DND-41 (cell line): Measurements from ENCODE around the gene ELK4.
A peak's percentile ranks its signal among the peaks of the same experiment; 100 is the strongest.

ENCODE experiments used
- CTCF ChIP-seq: IDR thresholded peaks from 2 replicates; pipeline ENCODE4 v1.5.1; 2012; ENCODE audit warnings: borderline replicate concordance, low read length, moderate library complexity, mild to moderate bottlenecking; ENCODE audit not compliant: poor library complexity, severe bottlenecking; ENCODE audit errors: extremely low read depth
- EZH2 ChIP-seq: IDR thresholded peaks from 3 replicates; pipeline ENCODE4 v1.6.1; 2012; ENCODE audit warnings: borderline replicate concordance, low read depth, mild to moderate bottlenecking, moderate library complexity, low read length, inconsistent platforms; ENCODE audit not compliant: severe bottlenecking

GRCh38 chr1:205631768-205632668 is at the start of gene ELK4:
- TF ChIP-seq CTCF (peak; percentile 76), EZH2 (no peak)
